Fibroblast of lung (primary cell): ENCODE data around the gene DNM3.

Source experiments
- EZH2 ChIP-seq: IDR thresholded peaks from 2 replicates; pipeline ENCODE4 v1.5.1; 2012; ENCODE audit warnings: low read length, control low read depth, mild to moderate bottlenecking; ENCODE audit errors: missing control alignments
- TF ChIP-seq, protein P1 (sequence below), 2 donors: IDR thresholded peaks in 1 of 2; conservative IDR thresholded peaks in 1 of 2; 1 replicate in 1 of 2; 2 replicates in 1 of 2; pipeline ENCODE4 v1.5.1; 2011 to 2012; ENCODE audit warnings: low read length in 2 of 2, control low read depth in 1 of 2, inconsistent platforms in 1 of 2, low read depth in 1 of 2, mild to moderate bottlenecking in 1 of 2

DNA sequence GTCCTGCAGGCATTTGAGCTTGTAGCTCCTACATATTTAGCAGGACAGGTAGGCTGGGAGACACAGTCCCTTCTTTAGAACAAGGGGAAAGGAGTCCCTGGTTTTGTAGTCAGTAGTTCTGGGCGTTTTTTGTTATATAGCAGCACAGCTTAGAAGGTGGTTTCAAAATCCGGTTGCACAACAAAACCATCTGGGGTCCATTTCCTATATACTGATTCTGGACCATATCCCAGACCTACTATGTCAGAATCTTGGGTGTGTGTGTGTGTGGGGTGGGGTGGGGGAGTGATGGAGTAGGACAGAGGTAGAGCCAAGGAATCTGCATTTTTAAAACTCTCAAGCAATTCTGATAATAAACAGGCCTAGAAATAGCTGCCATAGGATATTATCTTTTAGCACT is 38.3 kb upstream of the DNM3 start:
- TF ChIP-seq, protein P1, sequence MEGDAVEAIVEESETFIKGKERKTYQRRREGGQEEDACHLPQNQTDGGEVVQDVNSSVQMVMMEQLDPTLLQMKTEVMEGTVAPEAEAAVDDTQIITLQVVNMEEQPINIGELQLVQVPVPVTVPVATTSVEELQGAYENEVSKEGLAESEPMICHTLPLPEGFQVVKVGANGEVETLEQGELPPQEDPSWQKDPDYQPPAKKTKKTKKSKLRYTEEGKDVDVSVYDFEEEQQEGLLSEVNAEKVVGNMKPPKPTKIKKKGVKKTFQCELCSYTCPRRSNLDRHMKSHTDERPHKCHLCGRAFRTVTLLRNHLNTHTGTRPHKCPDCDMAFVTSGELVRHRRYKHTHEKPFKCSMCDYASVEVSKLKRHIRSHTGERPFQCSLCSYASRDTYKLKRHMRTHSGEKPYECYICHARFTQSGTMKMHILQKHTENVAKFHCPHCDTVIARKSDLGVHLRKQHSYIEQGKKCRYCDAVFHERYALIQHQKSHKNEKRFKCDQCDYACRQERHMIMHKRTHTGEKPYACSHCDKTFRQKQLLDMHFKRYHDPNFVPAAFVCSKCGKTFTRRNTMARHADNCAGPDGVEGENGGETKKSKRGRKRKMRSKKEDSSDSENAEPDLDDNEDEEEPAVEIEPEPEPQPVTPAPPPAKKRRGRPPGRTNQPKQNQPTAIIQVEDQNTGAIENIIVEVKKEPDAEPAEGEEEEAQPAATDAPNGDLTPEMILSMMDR (conservative IDR thresholded peaks at IDR 0.05 in 1 of 2, IDR thresholded peaks at IDR 0.05 in 1 of 2; ENCODE audit: low read depth in 1 of 2, low read length in 2 of 2), result no peak
- TF ChIP-seq EZH2, result no peak
